Nephron (organoid): ENCODE measurements around the gene RNF220.

Experiments
- H3K27ac Mint-ChIP-seq, 3 experiments: 2 replicates each; pipeline ENCODE4 v1.8.0; 2020; ENCODE audit warnings: mixed read lengths in 3 of 3, mild to moderate bottlenecking in 2 of 3, moderate library complexity in 1 of 3
- H3K27me3 Mint-ChIP-seq: 2 replicates; pipeline ENCODE4 v1.8.0; 2021; ENCODE audit warnings: low read depth, mild to moderate bottlenecking, moderate library complexity, mixed read lengths
- H3K36me3 Mint-ChIP-seq: 2 replicates; pipeline ENCODE4 v1.8.0; 2020; ENCODE audit warnings: low read depth, mixed read lengths
- H3K4me1 Mint-ChIP-seq: 2 replicates; pipeline ENCODE4 v1.8.0; 2020; ENCODE audit warnings: mixed read lengths
- H3K4me3 Mint-ChIP-seq, 3 experiments: 2 replicates each; pipeline ENCODE4 v1.8.0; 2020; ENCODE audit warnings: mild to moderate bottlenecking in 3 of 3, mixed read lengths in 3 of 3, moderate library complexity in 2 of 3
- H3K9me3 Mint-ChIP-seq: 2 replicates; pipeline ENCODE4 v1.8.0; 2020; ENCODE audit warnings: mixed read lengths
- CTCF ChIP-seq, 3 experiments: fragments of 200-600 bp; sonication (generic); IDR thresholded peaks; one replicate each; pipeline ENCODE4 v1.5.0; 2021; ENCODE audit warnings: antibody characterized with exemption in 3 of 3; ENCODE audit not compliant: unreplicated experiment in 3 of 3

Gene RNF220

GRCh38 chr1:44421446-44421884 is 16.4 kb downstream of the RNF220 start:
- peaks cover 23% of the 10 kb centered on the region for H3K4me1 Mint-ChIP-seq
- no peak for TF ChIP-seq CTCF (IDR thresholded peaks at IDR 0.05; ENCODE audit: unreplicated experiment in 3 of 3)
- peaks cover 62% of the 10 kb centered on the region for H3K27me3 Mint-ChIP-seq
- H3K27ac Mint-ChIP-seq: peak overlapping the region in 1 of 3 experiments; percentile 63
- peak overlapping the region in 1 of 3 experiments; percentile 20 for H3K4me3 Mint-ChIP-seq
- H3K36me3 Mint-ChIP-seq: no peaks in the 10 kb centered on the region
- no peaks in the 10 kb centered on the region for H3K9me3 Mint-ChIP-seq

DNA sequence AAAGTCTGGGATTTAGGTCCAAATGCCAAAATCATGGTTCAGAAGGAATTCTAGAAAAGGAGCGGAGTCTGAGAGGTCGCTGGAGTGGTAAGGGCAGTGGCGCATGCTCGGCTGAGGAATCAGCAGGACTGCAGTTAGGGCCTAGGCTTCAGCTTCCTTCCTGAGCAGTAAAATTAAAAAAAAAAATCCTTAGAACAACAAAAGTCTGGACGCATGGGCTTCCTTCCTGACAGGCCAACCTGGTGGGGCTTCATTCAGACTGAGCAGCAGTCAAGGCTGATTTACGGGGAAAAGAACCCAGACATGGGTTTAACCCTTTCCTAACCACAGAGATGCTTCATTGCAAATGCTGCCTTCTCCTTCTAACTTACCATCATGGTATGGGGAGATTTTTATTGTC is 17.1 kb downstream of the RNF220 start:
- H3K27me3 Mint-ChIP-seq: peaks cover 69% of the 10 kb centered on the region
- peaks cover 23% of the 10 kb centered on the region for H3K4me1 Mint-ChIP-seq
- no peaks in the 10 kb centered on the region for H3K36me3 Mint-ChIP-seq
- no peaks in the 10 kb centered on the region for H3K9me3 Mint-ChIP-seq
- no peak for TF ChIP-seq CTCF (IDR thresholded peaks at IDR 0.05; ENCODE audit: unreplicated experiment in 3 of 3)
- peak overlapping the region in 2 of 3 experiments; percentile 20 to 60 for H3K27ac Mint-ChIP-seq
- no peak overlapping the region for H3K4me3 Mint-ChIP-seq

DNA sequence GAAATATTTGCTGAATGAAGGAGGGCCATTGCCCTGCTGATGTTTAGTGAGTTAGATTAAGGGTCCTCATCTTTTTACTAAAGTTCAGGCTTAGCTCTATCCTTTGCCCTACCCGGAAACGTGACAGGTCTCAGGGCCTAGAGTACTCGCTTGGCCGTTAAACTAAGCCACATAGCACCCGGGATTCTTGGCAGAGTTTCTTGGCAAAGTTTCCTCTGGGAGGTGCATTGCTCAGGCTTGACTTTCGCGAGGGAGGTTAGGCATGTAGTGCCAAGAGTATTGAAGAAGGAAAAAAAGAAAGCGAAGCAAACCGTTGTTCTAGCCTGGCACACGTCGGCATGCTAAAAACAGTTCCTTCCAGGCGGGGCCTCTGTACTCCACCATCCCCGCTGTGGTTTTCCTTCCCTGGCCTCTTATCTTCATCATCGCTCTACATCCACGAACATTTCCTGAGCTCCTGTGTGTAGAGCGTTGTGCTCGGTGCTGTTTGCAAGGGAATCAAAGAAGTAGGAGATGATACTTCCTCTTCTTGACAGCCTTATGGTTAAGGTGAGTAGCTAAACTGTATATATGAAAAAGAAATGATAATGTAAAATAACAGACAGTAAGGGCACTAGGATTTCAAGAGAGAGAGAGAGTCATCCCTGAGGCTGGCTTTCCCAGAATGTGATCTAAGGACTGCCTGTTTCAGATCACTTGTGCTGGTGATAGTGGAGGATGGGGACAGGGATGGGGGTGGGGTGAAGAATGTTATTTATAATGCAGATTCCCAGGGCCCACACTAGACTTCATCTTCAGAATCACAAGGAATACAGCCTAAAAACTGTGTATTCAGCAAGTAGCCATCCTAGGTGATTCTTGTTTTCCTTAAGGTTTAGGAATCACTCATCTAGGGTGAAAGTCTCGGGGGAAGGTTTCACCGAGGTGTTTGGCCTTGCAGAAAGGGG is 18.8 kb downstream of the RNF220 start:
- Mint-ChIP-seq H3K4me1 (peaks cover 23% of the 10 kb centered on the region), H3K27ac (peak overlapping the region in 1 of 3 experiments; percentile 28), H3K27me3 (peaks cover 86% of the 10 kb centered on the region), H3K4me3 (peak overlapping the region in 1 of 3 experiments; percentile 2), H3K9me3 (no peaks in the 10 kb centered on the region), H3K36me3 (no peaks in the 10 kb centered on the region)
- TF ChIP-seq CTCF (IDR thresholded peaks at IDR 0.05; ENCODE audit: unreplicated experiment in 3 of 3): no peak

- no peaks in the 10 kb centered on the region for H3K36me3 Mint-ChIP-seq
- H3K4me1 Mint-ChIP-seq: peaks cover 23% of the 10 kb centered on the region
- peaks cover 83% of the 10 kb centered on the region for H3K27me3 Mint-ChIP-seq
- no peak overlapping the region for H3K4me3 Mint-ChIP-seq
- H3K27ac Mint-ChIP-seq: no peak overlapping the region
- TF ChIP-seq CTCF (IDR thresholded peaks at IDR 0.05; ENCODE audit: unreplicated experiment in 3 of 3): no peak
- H3K9me3 Mint-ChIP-seq: no peaks in the 10 kb centered on the region
Observed at GRCh38 chr1:44424747-44425146, 19.7 kb downstream of the RNF220 start.

DNA sequence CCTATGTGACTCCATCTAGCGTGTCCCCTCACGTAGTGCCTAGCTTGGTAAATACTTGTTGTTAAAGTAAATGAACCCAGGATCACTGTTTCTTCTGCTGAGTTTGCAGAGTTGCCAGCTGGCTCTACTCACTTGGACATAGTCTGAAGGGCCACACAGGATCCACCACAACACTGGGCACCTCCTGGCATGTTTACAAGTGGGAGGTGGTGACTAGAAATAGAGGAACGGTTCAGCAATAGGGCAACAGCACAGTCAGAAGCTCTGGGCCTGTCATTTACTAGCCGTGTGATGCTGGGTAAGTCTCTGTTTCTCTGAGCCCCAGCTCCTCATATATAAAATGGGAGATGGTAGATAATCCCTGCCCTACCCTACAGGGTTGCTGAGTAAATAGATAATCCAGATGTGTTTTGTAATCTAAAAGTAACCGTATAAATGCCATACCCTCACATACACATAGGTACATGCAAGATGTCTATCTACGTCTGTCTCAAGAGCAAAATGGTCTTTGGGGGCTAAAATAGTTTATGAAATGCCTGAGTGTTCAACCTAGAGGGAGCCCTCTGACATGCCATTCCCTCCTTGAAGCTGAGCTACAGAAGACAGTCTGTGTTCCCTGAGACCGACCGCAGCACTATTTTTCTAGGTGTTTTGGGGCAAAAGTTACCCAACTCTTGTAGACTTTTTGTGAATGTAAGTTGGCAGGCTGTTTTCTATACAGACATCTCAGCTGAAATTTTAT is 20.5 kb downstream of the RNF220 start:
- Mint-ChIP-seq H3K9me3 (no peaks in the 10 kb centered on the region), H3K4me3 (peak overlapping the region in 2 of 3 experiments; percentile 31 to 48), H3K4me1 (peaks cover 23% of the 10 kb centered on the region), H3K36me3 (no peaks in the 10 kb centered on the region), H3K27me3 (peaks cover 76% of the 10 kb centered on the region), H3K27ac (peak overlapping the region in 1 of 3 experiments; percentile 72)
- peak in 1 of 3 experiments; percentile 13 for TF ChIP-seq CTCF (IDR thresholded peaks at IDR 0.05; ENCODE audit: unreplicated experiment in 3 of 3)
